Activated CD8-positive, alpha-beta memory T cell treated with anti-CD3 and anti-CD28 coated beads, Interleukin-2, amount 50 U/mL, for 4 hours (primary cell): ENCODE measurements around the gene FAM200B.

Experiments
- DNase-seq: peaks from one replicate; pipeline ENCODE4 v3.0.0-alpha.2; 2020

The FAM200B gene

GRCh38 chr4:15738877-15739276 lies 57.2 kb downstream of the FAM200B start:
- no peak for DNase-seq
